Activated CD4-positive, alpha-beta T cell treated with anti-CD3 and anti-CD28 coated beads, Interleukin-2, amount 50 U/mL, for 48 hours (primary cell): ENCODE results near the gene POU2F1.
"Not testable (repeated sequence)": the region's sequence is repeated elsewhere in the genome, so short reads cannot be mapped to it uniquely, and the experiment has no call there.

Experiments
- DNase-seq, 2 experiments: peaks; one replicate each; pipeline ENCODE4 v3.0.0-alpha.2; 2020

The POU2F1 gene

DNA sequence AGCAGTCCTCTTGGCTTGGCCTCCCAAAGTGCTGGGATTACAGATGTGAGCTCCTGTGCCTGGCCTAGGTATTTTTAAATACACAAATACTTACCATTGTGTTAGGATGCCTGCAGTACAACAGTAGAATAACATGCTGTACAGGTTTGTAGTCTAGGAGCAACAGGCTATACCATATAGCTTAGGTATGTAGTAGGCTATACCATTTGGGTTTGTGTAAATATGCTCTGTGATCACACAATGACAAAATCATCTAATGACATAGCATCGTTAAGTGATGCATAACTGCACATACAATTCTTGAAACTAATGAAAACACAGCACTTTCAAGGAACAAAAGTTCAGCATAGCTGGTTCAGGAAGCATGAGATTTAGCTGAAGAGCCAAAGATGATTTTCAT, 12.7 kb downstream of the POU2F1 start:
- DNase-seq, result no peak

DNA sequence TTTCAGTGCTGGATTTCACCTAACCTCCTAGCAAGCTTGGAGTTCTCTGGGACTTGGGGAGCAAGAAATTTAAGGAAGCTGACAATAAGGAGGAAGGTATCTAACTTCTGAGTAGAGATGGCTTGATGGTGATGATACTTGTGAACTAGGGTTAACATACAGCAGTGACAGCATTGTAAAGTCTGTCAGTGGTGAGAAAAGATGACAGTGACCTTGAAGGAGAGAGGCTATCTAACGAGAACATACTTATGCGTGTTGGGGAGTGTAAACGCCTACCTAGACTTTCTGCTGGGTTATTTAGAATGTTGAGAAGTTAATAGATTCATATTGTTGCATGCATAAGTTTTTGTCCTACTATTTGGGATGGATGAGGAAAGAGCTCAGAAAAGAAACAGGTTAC, 16.3 kb downstream of the POU2F1 start:
- DNase-seq, result no peak

DNA sequence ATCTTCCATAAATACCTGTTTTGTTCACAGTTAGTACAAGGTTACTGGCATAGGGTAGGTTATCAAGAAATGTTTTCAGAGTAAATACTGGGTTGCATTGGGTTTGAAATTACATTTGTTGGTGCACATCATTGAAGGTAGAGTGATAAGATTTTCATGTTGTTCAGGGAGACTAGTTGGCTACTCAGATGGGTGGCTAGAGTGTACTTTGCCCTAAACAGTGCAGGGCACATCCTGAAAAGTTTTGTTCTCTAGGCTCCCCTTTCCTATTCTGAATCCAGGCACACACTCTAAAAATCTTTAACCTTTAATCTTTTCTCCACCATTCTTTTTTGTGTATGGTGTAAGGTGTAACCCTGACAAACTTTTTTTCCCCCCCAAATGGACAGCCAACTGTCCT, 18.0 kb downstream of the POU2F1 start:
- no peak for DNase-seq

DNA sequence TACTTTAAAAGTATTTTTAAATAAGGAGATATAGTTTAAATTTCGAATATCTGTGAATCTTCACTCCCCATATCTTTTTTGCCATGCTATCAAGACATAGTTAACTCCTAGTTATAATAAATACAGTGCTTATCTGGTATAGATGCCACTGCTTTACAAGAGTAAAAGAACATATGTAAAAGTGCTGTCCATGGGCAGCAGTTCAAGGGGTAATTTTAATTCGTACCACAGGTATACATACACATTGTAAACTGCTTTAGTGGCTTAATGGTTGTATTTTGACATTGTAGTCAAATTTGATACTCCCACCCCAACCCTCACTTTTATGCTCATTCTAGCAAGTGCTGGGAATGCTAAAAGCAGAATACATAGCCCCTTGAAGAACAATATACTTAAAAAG, 18.6 kb downstream of the POU2F1 start:
- no peak for DNase-seq

DNA sequence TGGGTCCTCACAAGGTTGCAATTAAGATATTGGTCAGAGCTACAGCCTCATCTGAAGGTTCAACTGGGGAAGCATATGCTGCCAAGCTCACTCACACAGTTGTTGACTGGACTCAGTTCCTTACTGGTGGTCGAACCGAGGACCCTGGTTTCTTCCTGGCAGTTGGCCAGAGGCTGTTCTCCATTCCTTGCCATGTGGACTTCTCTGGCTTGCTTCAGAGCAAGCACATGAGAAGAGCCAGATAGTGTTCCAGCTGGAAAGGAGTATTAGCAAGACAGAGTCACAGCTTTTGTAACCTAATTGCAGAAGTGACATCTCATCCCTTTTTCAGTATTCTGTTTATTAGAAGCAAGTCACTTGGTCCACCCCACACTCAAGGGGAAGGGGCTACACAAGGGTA, 23.6 kb downstream of the POU2F1 start:
- DNase-seq, result no peak

DNA sequence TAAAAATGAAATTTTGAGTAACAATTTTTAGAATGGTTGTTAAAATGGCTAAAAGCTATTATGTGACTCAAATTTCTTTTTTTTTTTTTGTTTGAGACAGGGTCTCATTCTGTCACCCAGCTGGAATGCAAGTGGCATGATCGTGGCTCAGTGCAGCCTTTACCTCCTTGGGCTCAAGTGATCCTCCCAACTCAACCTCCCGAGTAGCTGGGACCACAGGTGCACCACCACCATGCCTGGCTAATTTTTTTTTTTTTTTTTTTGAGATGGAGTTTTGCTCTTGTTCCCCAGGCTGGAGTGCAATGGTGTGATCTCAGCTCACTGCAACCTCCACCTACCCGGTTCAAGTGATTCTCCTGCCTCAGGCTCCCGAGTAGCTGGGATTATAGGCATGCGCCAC, 24.5 kb downstream of the POU2F1 start:
- DNase-seq, result not testable (repeated sequence)

DNA sequence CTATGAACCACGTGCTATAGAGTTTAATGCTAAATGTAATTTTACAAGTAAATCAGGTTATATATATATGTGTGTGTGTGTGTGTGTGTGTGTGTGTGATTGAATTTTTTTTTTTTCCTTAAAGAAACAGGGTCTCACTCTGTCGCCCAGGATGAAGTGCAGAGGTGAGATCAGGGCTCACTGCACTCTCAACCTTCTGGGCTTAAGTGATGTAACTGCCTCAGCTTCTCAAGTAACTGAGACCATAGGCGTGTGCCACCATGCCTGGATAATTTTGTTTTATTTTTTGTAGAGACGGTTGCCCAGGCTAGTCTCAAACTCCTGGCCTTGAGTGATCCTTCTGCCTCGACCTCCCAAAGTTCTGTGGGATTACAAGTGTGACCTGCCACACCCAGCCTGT, 26.3 kb downstream of the POU2F1 start:
- no peak for DNase-seq

DNA sequence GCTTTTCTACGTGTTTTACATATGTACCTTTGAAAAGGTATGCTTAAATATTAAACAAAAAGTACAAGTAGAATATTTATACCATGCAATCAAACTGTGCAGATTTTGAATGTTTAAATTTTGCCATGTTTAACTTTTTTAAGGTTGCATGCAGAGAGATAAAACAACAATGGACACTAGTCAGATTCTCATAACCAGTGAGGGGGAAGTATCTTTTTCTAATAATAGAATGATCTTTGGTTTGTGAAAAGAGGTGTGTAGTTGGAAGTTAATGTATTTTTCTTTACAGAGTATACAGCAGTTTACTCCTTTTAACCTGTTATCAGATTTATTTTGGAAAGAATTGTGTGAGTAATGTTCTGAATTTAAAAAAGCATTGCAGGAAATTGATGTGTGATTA, 27.1 kb downstream of the POU2F1 start:
- no peak for DNase-seq

DNA sequence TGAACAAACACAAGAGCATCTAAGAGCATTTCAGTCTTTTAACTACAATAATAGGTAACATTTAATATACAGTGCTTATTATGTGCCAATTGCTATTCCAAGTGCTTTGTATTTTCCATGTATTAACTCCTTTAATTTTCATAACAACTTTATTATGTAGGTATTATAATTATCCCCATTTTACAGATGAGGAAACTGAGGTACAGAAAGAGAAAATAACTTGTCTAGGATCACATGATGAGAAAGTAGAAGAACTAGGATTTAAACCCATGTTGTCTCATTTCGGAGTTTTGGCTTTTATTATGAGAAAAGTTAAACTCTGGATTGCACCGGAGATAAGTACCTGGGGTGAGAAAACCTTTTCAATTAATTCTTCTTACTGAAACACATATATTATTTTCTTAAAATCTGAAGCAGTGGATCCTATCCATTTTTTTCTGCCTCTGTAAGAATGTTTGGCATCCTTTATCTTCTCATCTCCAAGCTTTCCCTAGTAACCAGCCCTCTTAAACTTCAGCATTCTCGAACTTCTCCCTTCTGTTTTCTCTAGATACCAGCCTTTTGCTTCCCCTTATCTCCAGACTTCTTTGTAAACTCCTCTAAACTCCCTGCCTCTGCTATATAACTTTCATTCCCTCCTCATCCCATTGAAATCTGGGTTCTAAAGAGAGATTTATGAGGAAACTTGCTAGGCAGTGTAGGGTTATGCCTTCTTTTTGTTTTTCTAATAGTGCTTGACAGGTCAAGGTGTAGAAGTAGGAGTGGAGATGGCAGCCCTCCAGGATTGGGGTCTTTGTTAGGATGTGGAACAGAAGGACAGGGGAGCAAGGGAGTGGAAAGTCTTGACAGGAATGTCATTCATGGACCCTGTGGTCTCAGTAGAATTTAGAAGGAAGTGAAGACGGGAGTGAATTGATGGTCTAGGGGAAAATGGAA, 28.3 kb downstream of the POU2F1 start:
- no peak for DNase-seq

DNA sequence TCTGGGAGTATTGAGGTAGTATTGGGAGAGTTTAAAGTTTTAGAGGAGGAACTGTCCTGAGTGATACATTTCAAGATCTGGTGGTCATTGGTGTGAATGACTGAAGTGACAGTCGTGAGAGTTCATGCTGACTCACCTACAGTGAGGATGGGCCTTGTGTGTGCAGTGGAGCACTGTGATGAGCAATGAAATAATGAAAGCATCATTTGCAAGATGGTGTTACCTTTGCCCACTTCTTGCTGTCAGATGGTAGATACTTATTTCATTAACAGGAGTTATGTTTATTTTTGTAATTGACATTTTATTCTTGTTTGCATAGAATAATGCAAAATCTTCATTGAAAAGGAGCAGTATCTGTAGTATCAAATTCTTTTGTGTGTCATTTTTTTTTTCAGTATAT, 29.0 kb downstream of the POU2F1 start:
- DNase-seq, result peak in 1 of 2 experiments; percentile 13

DNA sequence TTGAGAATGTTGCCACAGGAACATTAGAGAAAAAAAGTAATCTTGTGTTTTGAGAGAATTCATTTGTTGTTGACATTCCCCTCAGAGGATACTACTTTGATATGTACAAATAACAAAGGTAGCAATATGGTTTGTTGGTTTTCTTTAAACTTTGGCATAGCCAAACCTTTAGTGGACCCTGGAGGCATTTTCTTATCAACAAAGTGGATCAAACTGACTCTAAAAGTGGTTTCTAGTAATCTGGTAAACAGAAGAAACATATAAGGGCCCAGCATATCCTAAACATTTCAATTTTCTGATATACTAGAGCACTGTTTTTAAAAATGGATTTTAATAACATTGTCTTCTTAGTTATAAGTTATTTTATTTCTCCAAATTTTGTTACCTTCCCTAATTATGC, 29.8 kb downstream of the POU2F1 start:
- DNase-seq, result no peak

DNA sequence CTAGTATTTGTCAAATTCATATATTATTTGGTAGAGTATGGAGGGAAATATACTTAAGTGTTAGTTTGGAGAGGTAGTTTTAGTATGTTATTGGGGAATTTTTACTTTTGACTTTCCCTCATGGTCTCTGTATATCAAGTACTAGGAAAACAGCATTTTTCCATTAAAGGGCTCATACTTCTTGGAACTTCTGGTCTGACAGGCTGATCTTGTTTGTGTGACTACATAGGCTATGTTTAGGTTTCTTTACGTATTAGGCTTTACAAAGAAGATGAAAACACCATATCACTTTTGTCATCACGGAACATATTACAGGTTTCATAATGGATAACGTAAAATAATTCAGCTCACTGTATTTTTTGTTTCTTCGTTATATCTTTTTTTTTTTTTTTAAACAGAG, 30.8 kb downstream of the POU2F1 start:
- no peak for DNase-seq

DNA sequence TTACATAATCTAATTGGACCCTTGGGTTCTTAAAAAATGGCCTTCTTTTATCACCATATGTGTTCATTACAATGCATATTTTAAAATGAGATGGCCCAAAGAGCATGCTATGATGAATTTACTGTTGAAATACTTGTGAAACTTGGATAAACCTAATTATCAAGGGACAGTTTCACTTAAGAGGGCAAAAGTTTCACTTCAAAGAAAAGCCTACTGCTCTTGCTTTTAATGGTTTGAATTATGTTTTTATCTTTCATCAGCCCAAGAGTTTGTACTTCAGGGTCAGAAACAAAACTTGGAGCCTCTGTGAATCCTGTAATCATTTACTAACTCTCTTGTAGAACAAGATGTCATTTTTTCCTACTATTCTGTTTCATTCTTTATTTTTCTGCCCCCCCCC, 32.3 kb downstream of the POU2F1 start:
- DNase-seq, result no peak

DNA sequence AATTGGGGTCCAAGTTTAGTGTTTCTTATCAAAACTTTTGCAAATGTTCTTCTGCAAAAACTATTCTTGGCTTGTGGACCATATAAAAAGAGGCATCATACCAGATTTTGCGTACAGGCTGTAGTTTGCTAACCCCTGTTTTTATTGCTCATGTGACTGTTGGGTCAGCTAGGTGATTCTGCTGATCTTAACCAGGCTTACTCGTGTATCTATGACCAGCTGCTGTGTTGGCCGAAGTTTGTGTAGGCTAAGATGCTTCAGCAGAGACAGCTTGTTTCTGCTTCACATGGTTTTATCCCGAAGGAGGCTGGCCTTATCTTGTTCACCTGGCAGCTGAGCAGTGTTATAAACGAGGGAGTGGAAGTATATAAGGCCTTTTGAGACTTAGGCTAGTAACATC, 38.2 kb downstream of the POU2F1 start:
- DNase-seq, result no peak

DNA sequence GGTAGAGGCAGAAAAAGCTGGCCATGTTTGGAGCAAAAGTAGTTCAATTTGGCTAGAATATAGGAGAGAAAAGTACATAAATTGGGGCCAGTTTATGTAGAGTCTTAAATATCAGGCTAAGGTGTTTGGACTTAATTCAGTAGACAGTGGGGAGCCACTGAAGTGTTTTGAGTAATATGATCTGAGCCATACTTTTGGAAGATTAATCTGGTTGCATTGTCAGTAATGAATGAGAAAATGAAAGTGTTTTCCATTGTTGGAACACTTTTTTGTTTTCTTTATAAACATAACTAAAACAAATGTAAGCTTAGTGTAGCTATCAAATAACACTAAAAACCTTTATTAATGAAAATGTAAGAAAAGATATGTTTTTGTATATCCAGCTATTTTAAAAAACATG, 42.1 kb downstream of the POU2F1 start:
- no peak for DNase-seq

DNA sequence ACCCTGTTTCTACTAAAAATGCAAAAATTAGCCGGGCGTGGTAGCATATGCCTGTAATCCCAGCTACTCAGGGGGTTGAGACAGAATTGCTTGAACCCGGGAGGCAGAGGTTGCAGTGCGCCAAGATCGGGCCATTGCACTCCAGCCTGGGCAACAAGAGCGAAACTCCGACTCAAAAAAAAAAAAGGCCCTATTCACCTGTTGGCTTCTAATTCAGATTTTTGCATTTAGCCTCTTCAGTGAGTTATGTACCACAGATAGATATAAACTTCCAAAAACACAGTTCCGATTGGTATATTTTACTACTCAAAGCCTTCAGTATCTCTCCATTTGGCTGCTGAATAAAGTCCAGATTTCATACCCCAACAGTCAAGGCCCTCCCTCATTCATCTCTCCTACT, 42.7 kb downstream of the POU2F1 start:
- no peak for DNase-seq

DNA sequence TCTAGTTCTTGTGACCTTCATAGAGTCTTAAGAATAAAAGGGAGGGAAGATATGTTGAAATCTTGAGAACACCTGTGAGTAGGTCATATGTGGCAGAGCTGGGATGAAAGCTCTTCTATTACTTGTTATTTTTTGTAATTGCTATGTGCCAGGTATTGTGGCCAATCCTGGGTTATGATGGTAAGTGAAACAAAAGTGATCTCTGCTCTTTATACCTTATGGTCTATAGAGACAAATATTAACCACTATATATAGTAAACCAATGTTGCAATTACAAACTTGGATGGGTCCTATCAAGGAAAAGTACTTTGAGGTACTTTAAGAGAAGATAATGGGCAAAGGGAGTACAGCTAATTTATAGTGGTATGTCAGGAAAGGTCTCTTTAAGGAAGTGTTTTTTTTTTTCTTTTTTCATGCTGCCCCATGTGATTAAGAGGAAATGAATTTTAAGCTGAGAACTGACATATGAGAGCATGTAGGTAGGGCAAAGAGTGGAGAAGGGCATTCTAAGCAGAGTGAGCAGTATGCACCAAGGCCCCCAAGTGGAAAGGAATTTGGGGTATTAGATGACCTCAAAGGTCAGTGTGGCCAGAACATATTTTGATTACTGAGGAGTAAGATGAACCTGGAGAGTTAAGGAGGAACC, 43.3 kb downstream of the POU2F1 start:
- no peak for DNase-seq

DNA sequence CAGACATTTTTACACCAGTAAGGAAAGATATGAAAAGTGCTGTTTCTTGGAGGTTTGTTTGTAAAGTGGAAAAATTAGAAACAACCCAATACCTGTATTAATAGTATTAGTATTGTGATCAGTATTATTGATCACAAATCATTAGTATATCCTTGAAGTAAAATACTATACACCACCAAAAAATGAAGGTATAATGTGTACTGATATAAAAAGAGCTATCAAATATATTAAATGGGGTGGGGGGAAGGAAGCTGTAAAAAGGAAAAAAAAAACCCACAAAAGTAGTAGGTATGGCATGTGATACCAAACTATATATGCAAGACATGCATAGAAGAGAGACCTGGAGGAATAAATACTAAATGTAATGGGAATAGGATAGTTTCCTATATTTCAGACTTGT, 46.3 kb downstream of the POU2F1 start:
- no peak for DNase-seq

DNA sequence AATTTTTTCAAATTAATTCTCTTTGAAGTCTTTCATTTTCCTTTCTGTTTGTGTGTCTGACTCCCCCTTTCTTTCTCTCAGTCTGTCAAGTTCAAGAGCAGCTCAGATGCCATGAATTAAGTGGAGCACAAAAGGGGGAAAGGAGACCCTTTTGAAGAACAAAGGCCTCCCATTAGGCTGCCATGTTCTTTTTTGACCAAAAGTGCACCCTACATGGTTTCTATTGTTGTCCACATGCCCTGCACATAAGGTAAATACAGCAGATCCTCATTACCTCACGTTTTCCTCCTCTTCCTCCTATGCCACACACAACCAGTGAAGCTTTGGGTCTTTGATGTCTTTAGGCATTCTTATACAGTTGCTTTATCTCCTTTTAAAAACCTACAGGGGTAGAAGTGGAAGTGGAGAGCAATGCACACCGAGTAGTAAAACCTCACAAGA, 47.7 kb downstream of the POU2F1 start:
- DNase-seq, result no peak

DNA sequence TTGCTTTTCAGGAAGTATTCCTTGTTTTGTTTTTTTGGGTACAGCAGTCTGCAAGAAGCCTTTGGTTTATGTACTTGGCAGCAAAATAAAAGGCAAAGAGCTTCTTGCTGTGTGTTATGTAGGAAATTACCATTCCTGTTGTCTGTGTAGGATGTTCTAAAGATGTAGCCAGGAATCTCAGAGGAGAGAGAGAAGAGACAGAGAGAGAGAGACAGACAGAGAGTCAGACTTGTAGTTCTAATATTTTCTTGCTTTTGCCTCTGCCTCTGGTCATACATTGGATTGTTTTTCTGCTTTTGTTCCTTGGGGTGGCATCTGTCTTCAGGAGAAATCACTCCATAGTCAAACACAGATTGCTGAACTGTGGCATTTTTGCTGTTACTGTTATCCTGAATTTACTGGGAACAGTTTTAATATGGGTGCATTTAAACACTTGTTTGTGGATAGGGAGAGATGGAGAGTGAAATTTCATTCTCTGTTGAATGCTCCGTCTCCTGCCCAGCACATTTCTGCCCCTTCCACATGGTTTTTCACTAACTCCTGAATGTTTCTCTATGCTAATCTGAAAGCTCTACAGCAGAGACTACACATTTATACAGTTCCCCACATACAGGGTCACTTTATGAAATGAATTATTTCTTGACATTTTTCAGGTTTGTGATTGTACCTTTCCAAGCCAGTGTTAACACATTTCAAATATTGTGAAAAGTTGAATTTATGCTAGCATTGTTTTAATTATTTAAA, 49.8 kb downstream of the POU2F1 start:
- no peak for DNase-seq

DNA sequence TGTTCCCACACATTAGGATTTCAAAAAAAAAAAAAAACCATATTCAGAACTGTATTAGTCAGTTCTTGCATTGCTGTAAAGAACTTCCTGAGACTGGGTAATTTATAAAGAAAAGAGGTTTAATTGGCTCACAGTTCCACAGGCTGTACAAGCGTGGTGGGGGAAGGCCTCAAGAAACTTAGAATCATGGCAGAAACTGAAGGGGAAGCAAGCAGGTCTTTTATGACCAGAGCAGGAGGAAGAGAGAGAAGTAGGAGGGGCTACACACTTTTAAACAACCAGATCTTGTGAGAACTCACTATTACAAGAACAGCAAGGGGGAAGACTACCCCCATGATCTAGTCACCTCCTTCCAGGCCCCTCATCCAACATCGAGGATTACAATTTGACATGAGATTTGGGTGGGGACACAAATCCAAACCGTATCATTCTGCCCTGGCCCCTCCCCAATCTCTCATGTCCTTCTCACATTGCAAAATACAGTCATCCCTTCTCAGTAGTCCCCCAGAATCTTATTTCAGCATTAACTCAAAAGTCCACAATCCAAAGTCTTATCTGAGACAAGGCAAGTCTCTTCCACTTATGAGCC, 51.8 kb downstream of the POU2F1 start:
- DNase-seq, result no peak

DNA sequence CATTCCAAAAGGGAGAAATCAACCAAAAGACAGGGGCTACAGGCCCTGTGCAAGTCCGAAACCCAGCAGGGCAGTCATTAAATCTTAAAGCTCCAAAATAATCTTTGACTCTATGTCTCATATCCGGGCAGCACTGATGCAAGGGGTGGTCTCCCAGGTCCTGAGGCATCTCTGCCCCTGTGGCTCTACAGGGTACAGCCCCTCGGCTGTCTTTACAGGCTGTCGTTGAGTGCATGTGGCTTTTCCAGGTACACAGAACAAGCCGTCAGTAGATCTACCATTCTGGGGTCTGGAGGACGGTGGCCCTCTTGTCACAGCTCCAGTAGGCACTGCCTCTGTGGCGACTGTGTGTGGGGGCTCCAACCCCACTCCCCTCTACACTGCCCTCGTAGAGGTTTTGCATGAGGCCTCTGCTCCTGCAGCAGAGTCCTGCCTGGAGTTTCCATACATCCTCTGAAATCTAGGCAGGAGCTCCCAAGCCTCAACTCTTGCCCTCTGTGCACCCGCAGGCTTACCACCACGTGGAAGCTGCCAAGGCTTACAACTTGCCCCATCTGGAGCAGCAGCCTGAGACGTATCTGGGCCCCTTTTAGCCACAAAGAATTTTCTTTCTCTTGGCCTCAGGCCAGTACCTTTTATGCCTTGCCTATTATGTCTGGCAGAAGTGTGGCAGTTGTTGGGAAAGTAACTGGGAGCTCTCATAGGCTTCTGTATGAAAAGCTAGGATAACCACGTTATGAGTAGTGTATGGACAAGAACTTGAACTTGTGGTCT, 52.5 kb downstream of the POU2F1 start:
- DNase-seq, result no peak

DNA sequence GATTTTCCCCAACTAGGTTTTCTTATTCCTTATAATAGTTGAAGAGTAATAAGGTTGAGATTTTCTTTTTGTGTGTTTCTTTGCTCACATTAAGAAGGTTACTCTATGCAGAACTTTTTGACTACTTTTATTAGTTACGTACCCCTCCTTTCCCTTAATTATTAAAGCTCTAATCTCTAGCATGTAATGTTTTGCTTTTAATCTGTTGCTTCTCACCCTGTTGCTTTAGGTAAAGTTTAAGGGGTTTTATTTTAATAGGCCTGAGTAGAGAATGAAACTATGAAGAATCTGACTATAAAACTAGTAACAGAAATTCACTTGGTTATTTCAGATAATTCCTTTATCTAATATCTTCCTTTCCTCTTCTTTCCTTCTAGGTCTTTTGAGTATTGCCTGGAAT, 53.4 kb downstream of the POU2F1 start:
- no peak for DNase-seq
